Fibroblast of peridontal ligament (primary cell): ENCODE results near the gene INHBB.

Experiments
- DNase-seq: peaks from one replicate; pipeline ENCODE4 v3.0.0-alpha.2; 2010; ENCODE audit errors: extremely low read depth

Gene INHBB

GRCh38 chr2:120355780-120356266 is 9.9 kb downstream of the INHBB start:
- no peak for DNase-seq

- no peak for DNase-seq
These were observed 11.8 kb downstream of the INHBB start for GRCh38 chr2:120357768-120358167.

DNA sequence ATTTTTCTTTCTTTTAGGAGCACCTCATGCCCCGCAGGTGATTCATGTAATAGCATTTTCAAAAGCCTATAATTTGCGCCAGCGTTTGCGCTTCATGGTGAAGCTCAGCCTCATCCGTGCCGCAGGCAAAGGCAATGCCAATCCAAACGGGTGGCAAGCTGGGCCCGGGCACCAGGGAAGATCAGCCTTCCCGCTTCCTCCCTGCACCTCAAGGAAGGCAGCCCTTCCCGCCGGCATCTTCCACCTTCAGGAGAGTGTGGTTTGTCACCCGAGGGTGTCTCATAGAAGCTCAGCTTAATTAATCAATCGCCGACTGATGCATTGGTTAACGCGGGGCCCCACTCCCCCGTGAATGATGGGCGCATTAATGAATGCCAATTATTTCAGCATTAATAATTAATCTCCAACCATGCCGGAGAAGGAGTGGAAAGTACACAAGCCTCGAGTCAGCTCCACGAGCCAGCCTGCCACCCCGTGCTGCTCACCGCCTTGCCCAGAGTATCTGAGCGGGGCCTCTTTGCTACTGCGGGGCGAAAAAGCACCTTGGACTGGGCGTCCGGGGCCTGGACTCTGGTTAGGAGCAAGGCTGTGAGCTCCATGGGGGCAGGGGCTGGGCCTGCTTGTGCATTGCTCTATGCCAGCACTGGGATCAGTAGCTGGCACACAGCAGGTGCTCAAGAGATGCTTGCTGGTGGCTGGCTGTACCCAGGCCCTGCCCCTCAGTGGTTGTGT is 13.0 kb downstream of the INHBB start:
- DNase-seq, result no peak

GRCh38 chr2:120360307-120360855 is 14.4 kb downstream of the INHBB start:
- no peak for DNase-seq

DNA sequence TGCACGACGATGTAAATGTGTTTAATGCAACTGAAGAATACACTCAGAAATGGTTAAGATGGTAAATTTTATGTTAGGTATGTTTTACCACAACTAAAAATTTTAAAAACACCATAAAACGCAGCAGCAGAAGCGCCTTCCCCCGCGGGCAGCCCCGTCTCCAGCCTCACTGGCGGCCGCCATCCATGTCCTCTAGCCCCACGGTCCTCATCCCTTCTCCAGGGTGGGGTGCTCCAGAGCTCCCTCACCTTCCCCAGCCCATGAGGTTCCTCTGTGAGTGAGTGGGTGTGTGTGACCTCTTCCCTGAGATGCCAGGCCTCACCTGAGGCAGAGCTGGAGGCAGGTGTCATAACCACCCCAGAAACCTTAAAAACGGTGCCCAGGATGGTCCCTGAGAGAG is 17.0 kb downstream of the INHBB start:
- DNase-seq, result no peak

GRCh38 chr2:120365236-120365793 is 19.4 kb downstream of the INHBB start:
- DNase-seq, result no peak

DNA sequence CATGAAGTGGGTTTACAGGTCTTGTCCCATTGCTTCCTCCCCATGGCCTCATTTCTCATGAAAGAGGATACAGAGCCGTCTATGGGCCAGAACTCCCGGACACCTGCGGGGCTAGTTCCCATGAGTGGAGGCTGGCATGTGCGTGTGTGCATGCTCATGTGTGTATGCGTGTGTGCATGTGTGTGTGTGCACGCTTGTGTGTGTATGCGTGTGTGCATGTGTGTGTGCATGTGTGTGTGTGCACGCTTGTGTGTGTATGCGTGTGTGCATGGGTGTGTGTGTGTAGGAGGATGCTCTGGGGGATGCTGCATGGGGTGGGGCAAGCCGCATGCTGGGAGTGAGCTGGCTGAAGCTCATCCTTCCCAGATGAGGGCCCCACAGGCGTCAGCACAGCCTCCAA is 20.8 kb downstream of the INHBB start:
- DNase-seq, result no peak

- no peak for DNase-seq
These were observed 21.3 kb downstream of the INHBB start for GRCh38 chr2:120367221-120367620.

- DNase-seq, result no peak
These were observed 21.7 kb downstream of the INHBB start for GRCh38 chr2:120367649-120368048.

GRCh38 chr2:120368086-120368485 is 22.1 kb downstream of the INHBB start:
- no peak for DNase-seq

GRCh38 chr2:120369250-120369649 is 23.3 kb downstream of the INHBB start:
- DNase-seq, result no peak

GRCh38 chr2:120371969-120372625 is 26.2 kb downstream of the INHBB start:
- DNase-seq, result no peak

DNA sequence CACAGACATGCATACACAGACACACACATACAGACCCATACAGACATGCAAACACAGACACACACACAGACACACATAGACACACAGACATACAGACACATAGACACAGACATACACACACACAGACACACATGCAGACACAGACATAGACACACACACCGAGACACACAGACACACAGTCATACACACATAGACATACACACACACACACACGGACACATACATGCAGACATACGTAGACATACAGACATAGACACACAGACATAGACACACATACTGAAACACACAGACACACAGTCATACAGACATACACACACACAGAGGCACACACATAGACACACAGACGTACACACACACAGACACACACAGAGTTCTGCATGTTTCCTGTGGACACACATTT is 26.9 kb downstream of the INHBB start:
- no peak for DNase-seq

DNA sequence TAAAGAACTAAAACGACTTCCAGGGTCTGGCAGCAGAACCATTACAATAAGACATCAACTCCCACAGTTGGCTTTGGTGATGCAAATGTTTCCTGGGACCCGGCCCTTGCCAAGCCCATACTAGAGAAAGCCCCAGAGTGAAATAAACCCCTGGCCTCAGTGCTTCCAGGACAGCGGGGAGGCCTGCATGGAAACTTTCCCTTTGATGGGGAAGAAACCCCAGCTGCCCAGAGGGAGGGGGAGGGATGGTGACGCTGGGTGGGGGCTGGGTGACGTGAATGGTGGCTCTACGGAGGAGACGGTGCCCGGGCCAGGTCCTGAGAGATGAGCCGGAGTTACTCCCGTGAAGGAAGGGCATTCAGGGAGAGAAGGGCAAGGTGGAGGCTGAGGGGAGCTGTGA is 27.5 kb downstream of the INHBB start:
- no peak for DNase-seq

DNA sequence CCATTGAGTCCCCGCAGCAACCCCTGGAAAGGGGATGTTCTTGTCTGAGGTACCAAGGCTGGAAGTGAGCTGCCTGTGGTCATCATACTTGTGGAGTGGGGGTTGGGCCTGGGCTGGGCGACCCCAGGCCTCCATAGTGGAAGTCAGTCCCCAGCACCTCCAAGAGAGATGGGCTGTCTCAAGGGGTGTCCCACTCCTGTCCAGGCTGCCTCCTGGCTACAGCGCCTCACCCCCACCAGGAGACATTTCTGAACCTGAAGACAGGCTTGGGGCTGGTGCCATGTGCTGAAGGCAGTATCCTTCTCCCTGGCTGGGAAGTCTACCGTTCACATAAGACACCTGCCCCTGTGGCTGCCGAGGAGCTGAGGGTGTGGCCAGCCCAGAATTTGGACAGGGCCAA is 28.9 kb downstream of the INHBB start:
- DNase-seq, result no peak

DNA sequence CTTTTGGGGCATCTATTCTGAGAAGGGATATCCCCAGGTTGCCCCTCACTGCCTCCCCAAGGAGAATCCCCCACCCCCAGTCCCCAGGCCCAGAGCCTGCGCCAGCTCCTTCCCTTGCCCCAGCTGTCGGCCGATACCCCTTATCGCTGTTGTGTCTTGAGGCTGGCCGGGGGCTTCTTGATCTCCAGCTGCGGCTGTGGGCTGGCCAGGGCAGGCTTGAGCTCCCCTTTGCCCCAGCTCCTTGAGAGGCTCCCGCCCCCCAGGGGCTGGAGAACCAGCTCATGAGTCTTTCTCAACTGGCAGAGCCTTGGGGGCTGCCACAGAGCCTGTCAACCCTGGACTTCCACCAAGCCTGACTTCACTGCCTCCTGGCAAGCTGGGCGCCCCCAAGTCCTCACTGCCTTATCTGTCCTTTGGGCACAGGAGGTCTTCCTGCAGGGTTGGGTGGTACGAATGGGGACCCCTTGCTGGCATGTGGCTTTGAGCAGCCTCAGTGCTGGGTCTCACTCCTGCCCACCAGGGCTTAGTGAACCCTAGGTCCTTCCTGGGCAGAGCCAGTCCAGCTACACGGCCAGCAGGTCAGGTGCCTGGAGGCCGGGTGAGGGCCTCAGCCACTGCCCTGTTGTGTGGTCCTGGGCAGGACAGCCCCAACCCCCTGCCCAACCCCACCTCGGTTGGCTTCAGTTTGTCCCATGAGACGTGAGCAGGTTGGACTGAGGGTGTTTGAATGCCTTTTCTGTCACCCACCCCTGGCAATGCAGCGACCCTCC is 29.5 kb downstream of the INHBB start:
- DNase-seq, result no peak

GRCh38 chr2:120376101-120376500 is 30.2 kb downstream of the INHBB start:
- DNase-seq, result no peak

GRCh38 chr2:120376679-120377640 is 31.0 kb downstream of the INHBB start:
- no peak for DNase-seq

GRCh38 chr2:120378605-120379004 is 32.7 kb downstream of the INHBB start:
- DNase-seq, result no peak

- no peak for DNase-seq
These were observed 34.3 kb downstream of the INHBB start for GRCh38 chr2:120379916-120380893.
